Hepatocyte (in vitro differentiated cells): ENCODE data around the gene SLC9A7. TPM values are rescaled to one million over a fixed set of nuclear protein-coding genes. Genes with fewer than 3 reads are reported as not detected.

ENCODE experiments used
- DNase-seq: peaks from one replicate; pipeline ENCODE4 v3.0.0-alpha.2; 2016; ENCODE audit warnings: low spot score
- H2AFZ ChIP-seq: fragments of 200-600 bp; sonication (generic); 2 replicates; pipeline ENCODE4 v1.6.0; 2016; ENCODE audit warnings: antibody characterized with exemption, mild to moderate bottlenecking
- H3K27ac ChIP-seq: fragments of 200-600 bp; sonication (generic); 2 replicates; pipeline ENCODE4 v1.5.1; 2016; ENCODE audit warnings: mild to moderate bottlenecking
- H3K27me3 ChIP-seq: fragments of 200-600 bp; sonication (generic); 2 replicates; pipeline ENCODE4 v1.6.1; 2016
- H3K36me3 ChIP-seq: fragments of 200-600 bp; sonication (generic); replicated peaks from 2 replicates; pipeline ENCODE4 v1.5.1; 2016; ENCODE audit warnings: low read depth; ENCODE audit not compliant: insufficient read depth
- H3K4me1 ChIP-seq: fragments of 200-600 bp; sonication (generic); 2 replicates; pipeline ENCODE4 v1.5.1; 2016; ENCODE audit warnings: mild to moderate bottlenecking, moderate library complexity; ENCODE audit not compliant: insufficient read depth
- H3K4me2 ChIP-seq: fragments of 200-600 bp; sonication (generic); 2 replicates; pipeline ENCODE4 v1.6.0; 2016
- H3K4me3 ChIP-seq: fragments of 200-600 bp; sonication (generic); 2 replicates; pipeline ENCODE4 v1.5.1; 2016; ENCODE audit warnings: mild to moderate bottlenecking
- H3K79me2 ChIP-seq: fragments of 200-600 bp; sonication (generic); 2 replicates; pipeline ENCODE4 v1.6.0; 2017; ENCODE audit warnings: mild to moderate bottlenecking
- H3K9me2 ChIP-seq: fragments of 200-600 bp; sonication (generic); replicated peaks from 2 replicates; pipeline ENCODE4 v1.6.0; 2017; ENCODE audit warnings: mild to moderate bottlenecking; ENCODE audit not compliant: insufficient read depth
- H3K9me3 ChIP-seq: fragments of 200-600 bp; sonication (generic); 2 replicates; pipeline ENCODE4 v1.5.1; 2016; ENCODE audit warnings: low read depth, mild to moderate bottlenecking
- H4K20me1 ChIP-seq: fragments of 200-600 bp; sonication (generic); 2 replicates; pipeline ENCODE4 v1.6.0; 2016; ENCODE audit warnings: mild to moderate bottlenecking; ENCODE audit not compliant: insufficient read depth, poor library complexity, severe bottlenecking
- CTCF ChIP-seq: fragments of 200-600 bp; sonication (generic); IDR thresholded peaks from 2 replicates; pipeline ENCODE4 v1.5.1; 2016; ENCODE audit warnings: antibody characterized with exemption, mild to moderate bottlenecking; ENCODE audit not compliant: poor library complexity
- EZH2 ChIP-seq: fragments of 200-600 bp; sonication (generic); IDR thresholded peaks from 2 replicates; pipeline ENCODE4 v1.6.1; 2016; ENCODE audit warnings: antibody characterized with exemption, mild to moderate bottlenecking, borderline replicate concordance
- EZH2phosphoT487 ChIP-seq: fragments of 200-600 bp; sonication (generic); IDR thresholded peaks from one replicate; pipeline ENCODE4 v1.6.1; 2018; ENCODE audit warnings: antibody characterized with exemption, mild to moderate bottlenecking, low read depth, moderate library complexity; ENCODE audit not compliant: unreplicated experiment, severe bottlenecking
- WGBS: methylation state at CpG from one replicate; pipeline ENCODE4 v1.1.6; 2016; ENCODE audit warnings: low lambda C conversion rate; ENCODE audit errors: missing lambda C conversion rate; 5-methylcytosine and 5-hydroxymethylcytosine counted together
- polyA plus RNA-seq: library from polyadenylated mRNA; unstranded; fragments of >200 nt; fragmentation: Nextera tagmentation; extraction: Ambion mirVana; gene quantifications from 2 replicates; pipeline ENCODE4 v1.2.1, GENCODE V29; 2016
- total RNA-seq: library from RNA; depleted of rRNA; stranded (reverse); fragments of >200 nt; gene quantifications from 2 replicates; pipeline ENCODE4 v1.2.3, GENCODE V29; 2014

SLC9A7 gene
- total and polyA plus RNA-seq, 2 experiments from 2014 or later: 3.6 to 8.1 TPM

- no peak overlapping the region for H3K4me3 ChIP-seq
- no peaks in the 10 kb centered on the region for H3K36me3 ChIP-seq
- H3K9me3 ChIP-seq: no peaks in the 10 kb centered on the region
- no peaks in the 10 kb centered on the region for H3K79me2 ChIP-seq
- 73% methylated on average over 1 of the region's 1 CpG for WGBS
- no peak overlapping the region for H2AFZ ChIP-seq
- no peak for TF ChIP-seq EZH2
- no peak for TF ChIP-seq CTCF
- TF ChIP-seq EZH2phosphoT487: no peak
- H3K9me2 ChIP-seq: no peaks in the 10 kb centered on the region
- H3K27ac ChIP-seq: no peak overlapping the region
- no peaks in the 10 kb centered on the region for H3K4me1 ChIP-seq
- DNase-seq: no peak
- H3K27me3 ChIP-seq: no peaks in the 10 kb centered on the region
- H4K20me1 ChIP-seq: no peaks in the 10 kb centered on the region
- H3K4me2 ChIP-seq: no peak overlapping the region
These were observed 63.4 kb downstream of the SLC9A7 start for GRCh38 chrX:46695491-46695890.

- WGBS: 75% methylated on average over 2 of the region's 2 CpGs
- Histone ChIP-seq H3K9me3 (no peaks in the 10 kb centered on the region), H3K27me3 (no peaks in the 10 kb centered on the region), H2AFZ (no peak overlapping the region), H3K4me1 (no peaks in the 10 kb centered on the region), H3K79me2 (no peaks in the 10 kb centered on the region), H3K4me3 (no peak overlapping the region), H3K9me2 (no peaks in the 10 kb centered on the region), H3K36me3 (no peaks in the 10 kb centered on the region), H3K4me2 (no peak overlapping the region), H3K27ac (no peak overlapping the region), H4K20me1 (no peaks in the 10 kb centered on the region)
- no peak for DNase-seq
- TF ChIP-seq CTCF (no peak), EZH2phosphoT487 (no peak), EZH2 (no peak)
These were observed 64.4 kb downstream of the SLC9A7 start for GRCh38 chrX:46694549-46694948.

DNA sequence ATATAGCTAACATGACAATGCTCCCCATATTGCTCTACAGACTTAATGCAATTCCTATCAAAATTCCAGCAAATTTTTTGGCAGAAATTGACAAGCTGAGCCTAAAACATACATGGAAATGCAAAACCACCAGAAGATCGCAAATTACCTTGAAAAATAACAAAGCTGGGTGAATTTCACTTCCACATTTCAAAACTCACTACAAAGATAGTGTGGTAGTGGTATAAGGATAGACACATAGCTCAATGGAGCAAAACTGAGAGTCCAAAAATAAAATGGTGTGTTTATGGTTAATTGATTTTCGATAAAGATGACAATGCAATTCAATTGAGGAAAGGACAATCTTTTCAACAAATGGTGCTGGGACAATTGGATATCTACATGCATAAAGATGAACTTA, 65.8 kb downstream of the SLC9A7 start:
- H3K9me2 ChIP-seq: no peaks in the 10 kb centered on the region
- no peaks in the 10 kb centered on the region for H3K4me1 ChIP-seq
- no peaks in the 10 kb centered on the region for H4K20me1 ChIP-seq
- TF ChIP-seq EZH2: no peak
- no peak for TF ChIP-seq CTCF
- TF ChIP-seq EZH2phosphoT487: no peak
- no peaks in the 10 kb centered on the region for H3K9me3 ChIP-seq
- no peak overlapping the region for H3K4me3 ChIP-seq
- no peak for DNase-seq
- no peaks in the 10 kb centered on the region for H3K36me3 ChIP-seq
- H3K27me3 ChIP-seq: no peaks in the 10 kb centered on the region
- WGBS: 71% methylated on average over 2 of the region's 2 CpGs
- H2AFZ ChIP-seq: no peak overlapping the region
- no peak overlapping the region for H3K27ac ChIP-seq
- H3K4me2 ChIP-seq: no peak overlapping the region
- no peaks in the 10 kb centered on the region for H3K79me2 ChIP-seq

DNA sequence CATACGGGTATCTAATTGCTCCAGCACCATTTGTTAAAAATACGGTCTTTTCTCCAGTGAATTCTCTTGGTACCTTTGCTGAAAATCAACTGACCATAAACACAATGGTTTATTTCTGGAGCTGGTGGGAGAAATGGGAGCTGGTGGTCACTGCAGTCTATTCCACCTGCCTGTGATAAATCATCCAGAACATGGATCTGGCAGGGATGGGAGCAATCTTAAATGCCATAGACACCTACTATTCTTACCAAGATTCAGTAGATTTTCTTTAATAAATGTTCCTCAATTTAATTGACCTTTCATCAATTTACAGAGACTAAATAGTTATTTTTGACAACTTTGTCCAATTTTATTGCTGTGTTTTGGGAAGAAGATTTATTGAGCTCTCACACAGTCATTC, 68.1 kb downstream of the SLC9A7 start:
- Histone ChIP-seq H3K36me3 (no peaks in the 10 kb centered on the region), H3K79me2 (no peaks in the 10 kb centered on the region), H3K9me2 (no peaks in the 10 kb centered on the region), H3K4me3 (no peak overlapping the region), H3K27ac (no peak overlapping the region), H3K4me2 (no peak overlapping the region), H4K20me1 (no peaks in the 10 kb centered on the region), H3K9me3 (no peaks in the 10 kb centered on the region), H3K27me3 (no peaks in the 10 kb centered on the region), H2AFZ (no peak overlapping the region), H3K4me1 (no peaks in the 10 kb centered on the region)
- TF ChIP-seq EZH2 (no peak), EZH2phosphoT487 (no peak), CTCF (no peak)
- WGBS: 87% methylated on average over 2 of the region's 2 CpGs
- DNase-seq: no peak
